Skeletal muscle satellite cell (primary cell): ENCODE results near the gene STX16.

ENCODE experiments used
- H3K27me3 ChIP-seq: 2 replicates; pipeline ENCODE4 v1.7.0; 2013; ENCODE audit warnings: low read length; ENCODE audit not compliant: control insufficient read depth, insufficient read depth
- H3K36me3 ChIP-seq: 2 replicates; pipeline ENCODE4 v1.7.0; 2013; ENCODE audit warnings: mild to moderate bottlenecking, control low read depth, low read length; ENCODE audit not compliant: insufficient read depth
- H3K4me1 ChIP-seq: 2 replicates; pipeline ENCODE4 v1.7.0; 2013; ENCODE audit warnings: low read length; ENCODE audit not compliant: control insufficient read depth, insufficient read depth
- H3K4me2 ChIP-seq: 2 replicates; pipeline ENCODE4 v1.7.0; 2013; ENCODE audit warnings: mild to moderate bottlenecking, low read length
- H3K4me3 ChIP-seq: 2 replicates; pipeline ENCODE4 v1.7.0; 2013; ENCODE audit warnings: low read length
- H3K9ac ChIP-seq: 2 replicates; pipeline ENCODE4 v1.7.0; 2013; ENCODE audit warnings: mild to moderate bottlenecking, low read depth, low read length, moderate library complexity
- H3K9me3 ChIP-seq: replicated peaks from 2 replicates; pipeline ENCODE4 v1.7.0; 2013; ENCODE audit warnings: mild to moderate bottlenecking, control low read depth, low read length

STX16 gene

GRCh38 chr20:58712806-58713731 lies 62.0 kb downstream of the STX16 start:
- H3K36me3 ChIP-seq: no peaks in the 10 kb centered on the region
- H3K4me1 ChIP-seq: no peaks in the 10 kb centered on the region
- H3K4me2 ChIP-seq: no peak overlapping the region
- no peak overlapping the region for H3K9ac ChIP-seq
- no peaks in the 10 kb centered on the region for H3K9me3 ChIP-seq
- H3K27me3 ChIP-seq: no peaks in the 10 kb centered on the region
- no peak overlapping the region for H3K4me3 ChIP-seq

- no peak overlapping the region for H3K4me3 ChIP-seq
Observed at GRCh38 chr20:58713801-58714339, 62.8 kb downstream of the STX16 start.

GRCh38 chr20:58714340-58714922 lies 63.3 kb downstream of the STX16 start:
- H3K4me1 ChIP-seq: no peaks in the 10 kb centered on the region
- H3K36me3 ChIP-seq: no peaks in the 10 kb centered on the region
- H3K4me3 ChIP-seq: no peak overlapping the region
- no peak overlapping the region for H3K9ac ChIP-seq
- H3K27me3 ChIP-seq: peaks cover 9% of the 10 kb centered on the region
- no peaks in the 10 kb centered on the region for H3K9me3 ChIP-seq
- H3K4me2 ChIP-seq: no peak overlapping the region

More at GRCh38 chr20:58713801-58714339, 62.8 kb downstream of the STX16 start:
- Histone ChIP-seq H3K9me3 (no peaks in the 10 kb centered on the region), H3K9ac (no peak overlapping the region), H3K4me1 (no peaks in the 10 kb centered on the region), H3K4me2 (no peak overlapping the region), H3K27me3 (peaks cover 4% of the 10 kb centered on the region), H3K36me3 (no peaks in the 10 kb centered on the region)

- Histone ChIP-seq H3K9ac (no peak overlapping the region), H3K4me3 (no peak overlapping the region), H3K4me1 (no peaks in the 10 kb centered on the region), H3K9me3 (no peaks in the 10 kb centered on the region), H3K36me3 (no peaks in the 10 kb centered on the region), H3K27me3 (peaks cover 14% of the 10 kb centered on the region), H3K4me2 (no peak overlapping the region)
Observed at GRCh38 chr20:58714923-58715351, 63.9 kb downstream of the STX16 start.

GRCh38 chr20:58715391-58715800 lies 64.3 kb downstream of the STX16 start:
- peaks cover 17% of the 10 kb centered on the region for H3K27me3 ChIP-seq
- no peak overlapping the region for H3K4me2 ChIP-seq
- H3K9ac ChIP-seq: no peak overlapping the region
- no peak overlapping the region for H3K4me3 ChIP-seq
- no peaks in the 10 kb centered on the region for H3K36me3 ChIP-seq
- H3K4me1 ChIP-seq: no peaks in the 10 kb centered on the region
- H3K9me3 ChIP-seq: no peaks in the 10 kb centered on the region

GRCh38 chr20:58715801-58716475 lies 64.9 kb downstream of the STX16 start:
- H3K4me2 ChIP-seq: no peak overlapping the region
- H3K9ac ChIP-seq: no peak overlapping the region
- H3K4me3 ChIP-seq: no peak overlapping the region
- H3K27me3 ChIP-seq: peaks cover 21% of the 10 kb centered on the region
- H3K36me3 ChIP-seq: no peaks in the 10 kb centered on the region
- H3K9me3 ChIP-seq: no peaks in the 10 kb centered on the region
- no peaks in the 10 kb centered on the region for H3K4me1 ChIP-seq

GRCh38 chr20:58716476-58717277 lies 65.6 kb downstream of the STX16 start:
- Histone ChIP-seq H3K27me3 (peaks cover 24% of the 10 kb centered on the region), H3K36me3 (no peaks in the 10 kb centered on the region), H3K9ac (no peak overlapping the region), H3K4me2 (no peak overlapping the region), H3K4me1 (no peaks in the 10 kb centered on the region), H3K9me3 (no peaks in the 10 kb centered on the region), H3K4me3 (no peak overlapping the region)

- H3K4me1 ChIP-seq: no peaks in the 10 kb centered on the region
- no peaks in the 10 kb centered on the region for H3K36me3 ChIP-seq
- peaks cover 32% of the 10 kb centered on the region for H3K27me3 ChIP-seq
- H3K4me3 ChIP-seq: no peak overlapping the region
- H3K9me3 ChIP-seq: no peaks in the 10 kb centered on the region
- no peak overlapping the region for H3K4me2 ChIP-seq
- no peak overlapping the region for H3K9ac ChIP-seq
Observed at GRCh38 chr20:58717278-58718091, 66.4 kb downstream of the STX16 start.

- Histone ChIP-seq H3K36me3 (no peaks in the 10 kb centered on the region), H3K4me2 (no peak overlapping the region), H3K4me3 (no peak overlapping the region), H3K4me1 (no peaks in the 10 kb centered on the region), H3K9ac (no peak overlapping the region), H3K27me3 (peaks cover 37% of the 10 kb centered on the region), H3K9me3 (no peaks in the 10 kb centered on the region)
Observed at GRCh38 chr20:58718121-58718563, 67.1 kb downstream of the STX16 start.

GRCh38 chr20:58718729-58719128 lies 67.6 kb downstream of the STX16 start:
- no peaks in the 10 kb centered on the region for H3K4me1 ChIP-seq
- H3K36me3 ChIP-seq: no peaks in the 10 kb centered on the region
- no peaks in the 10 kb centered on the region for H3K9me3 ChIP-seq
- no peak overlapping the region for H3K4me2 ChIP-seq
- no peak overlapping the region for H3K4me3 ChIP-seq
- no peak overlapping the region for H3K9ac ChIP-seq
- H3K27me3 ChIP-seq: peaks cover 43% of the 10 kb centered on the region
